Chondrocyte (in vitro differentiated cells): ENCODE results near the gene USP24. TPM values are rescaled to one million over a fixed set of nuclear protein-coding genes. Genes with fewer than 3 reads are reported as not detected.

Experiments used
- DNase-seq: peaks from one replicate; pipeline ENCODE4 v3.0.0; 2021; ENCODE audit warnings: mixed read lengths, low spot score
- H3K27ac Mint-ChIP-seq: one replicate; pipeline ENCODE4 v1.8.0; 2021; ENCODE audit warnings: mild to moderate bottlenecking, moderate library complexity, mixed read lengths; ENCODE audit not compliant: unreplicated experiment
- H3K27me3 Mint-ChIP-seq: 2 replicates; pipeline ENCODE4 v1.8.0; 2021; ENCODE audit warnings: low read depth, mixed read lengths
- H3K36me3 Mint-ChIP-seq: 2 replicates; pipeline ENCODE4 v1.8.0; 2021; ENCODE audit warnings: low read depth, mixed read lengths
- H3K4me1 Mint-ChIP-seq: 2 replicates; pipeline ENCODE4 v1.8.0; 2021; ENCODE audit warnings: low read depth, mild to moderate bottlenecking, mixed read lengths
- H3K4me3 Mint-ChIP-seq: one replicate; pipeline ENCODE4 v1.8.0; 2021; ENCODE audit warnings: mild to moderate bottlenecking, moderate library complexity, mixed read lengths; ENCODE audit not compliant: unreplicated experiment
- H3K9me3 Mint-ChIP-seq: 2 replicates; pipeline ENCODE4 v1.8.0; 2021; ENCODE audit warnings: low read depth, mixed read lengths
- CTCF ChIP-seq: fragments of 200-600 bp; sonication (generic); IDR thresholded peaks from 2 replicates; pipeline ENCODE4 v1.5.0; 2021; ENCODE audit warnings: antibody characterized with exemption, mild to moderate bottlenecking, moderate library complexity
- total RNA-seq: library from RNA; stranded (reverse); gene quantifications from 3 replicates; pipeline ENCODE4 v1.2.1, GENCODE V29; 2021

Gene USP24
- total RNA-seq, 1 donor from 2014 or later = 25.8 TPM

- TF ChIP-seq CTCF = no peak
- no peaks in the 10 kb centered on the region for H3K27me3 Mint-ChIP-seq
- peaks cover 28% of the 10 kb centered on the region for H3K4me1 Mint-ChIP-seq
- no peaks in the 10 kb centered on the region for H3K9me3 Mint-ChIP-seq
- no peak overlapping the region for H3K4me3 Mint-ChIP-seq
- no peak overlapping the region for H3K27ac Mint-ChIP-seq
- peaks cover 23% of the 10 kb centered on the region for H3K36me3 Mint-ChIP-seq
- DNase-seq = no peak
These were observed 44.7 kb downstream of the USP24 start for GRCh38 chr1:55170426-55170825.

- H3K36me3 Mint-ChIP-seq = peaks cover 27% of the 10 kb centered on the region
- H3K27ac Mint-ChIP-seq = no peak overlapping the region
- no peak for TF ChIP-seq CTCF
- peaks cover 28% of the 10 kb centered on the region for H3K4me1 Mint-ChIP-seq
- H3K27me3 Mint-ChIP-seq = no peaks in the 10 kb centered on the region
- no peaks in the 10 kb centered on the region for H3K9me3 Mint-ChIP-seq
- H3K4me3 Mint-ChIP-seq = no peak overlapping the region
- DNase-seq = no peak
These were observed 46.0 kb downstream of the USP24 start for GRCh38 chr1:55169126-55169525.

GRCh38 chr1:55168353-55168752 is 46.8 kb downstream of the USP24 start:
- Mint-ChIP-seq H3K9me3 (no peaks in the 10 kb centered on the region), H3K4me3 (no peak overlapping the region), H3K36me3 (peaks cover 30% of the 10 kb centered on the region), H3K4me1 (peaks cover 28% of the 10 kb centered on the region), H3K27me3 (no peaks in the 10 kb centered on the region), H3K27ac (no peak overlapping the region)
- DNase-seq = no peak
- no peak for TF ChIP-seq CTCF

GRCh38 chr1:55167224-55167871 is 47.8 kb downstream of the USP24 start:
- no peaks in the 10 kb centered on the region for H3K27me3 Mint-ChIP-seq

GRCh38 chr1:55164906-55165305 is 50.3 kb downstream of the USP24 start:
- DNase-seq = no peak
- peaks cover 11% of the 10 kb centered on the region for H3K4me1 Mint-ChIP-seq
- H3K27me3 Mint-ChIP-seq = no peaks in the 10 kb centered on the region
- peaks cover 24% of the 10 kb centered on the region for H3K36me3 Mint-ChIP-seq
- no peak overlapping the region for H3K27ac Mint-ChIP-seq
- H3K4me3 Mint-ChIP-seq = no peak overlapping the region
- no peak for TF ChIP-seq CTCF
- H3K9me3 Mint-ChIP-seq = no peaks in the 10 kb centered on the region

More at GRCh38 chr1:55167224-55167871, 47.8 kb downstream of the USP24 start:
- peaks cover 30% of the 10 kb centered on the region for H3K36me3 Mint-ChIP-seq
- peaks cover 24% of the 10 kb centered on the region for H3K4me1 Mint-ChIP-seq
- no peaks in the 10 kb centered on the region for H3K9me3 Mint-ChIP-seq
- no peak overlapping the region for H3K4me3 Mint-ChIP-seq
- no peak for DNase-seq
- no peak for TF ChIP-seq CTCF
- no peak overlapping the region for H3K27ac Mint-ChIP-seq
